Measurements from ENCODE around the gene LDLRAD3.
A peak's percentile ranks its signal among the peaks of the same experiment; 100 is the strongest.
"Not testable (repeated sequence)": the region's sequence is repeated elsewhere in the genome, so short reads cannot be mapped to it uniquely, and the experiment has no call there.

Gene LDLRAD3

DNA sequence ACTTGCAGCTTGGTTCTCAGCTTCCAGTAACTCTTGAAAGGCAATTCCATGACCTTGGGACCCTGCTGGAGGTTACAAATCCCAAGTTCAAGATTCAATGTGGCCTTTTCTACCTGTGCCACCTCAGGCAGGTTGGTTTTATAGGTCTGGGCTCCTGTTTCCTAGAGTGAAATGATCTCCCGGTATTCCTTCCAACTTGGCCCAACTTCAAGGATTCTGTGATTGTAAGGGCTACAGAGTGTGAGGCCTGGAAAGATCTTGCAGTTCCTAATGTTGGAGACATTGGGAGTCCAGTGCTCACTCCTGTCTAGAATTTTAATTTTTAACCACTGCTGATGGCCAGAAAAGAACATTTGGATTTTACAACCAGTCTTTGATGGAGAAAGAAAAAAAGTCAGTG is 91.6 kb downstream of the LDLRAD3 start:
- no peak for DNase-seq
- no peak for TF ChIP-seq GATA1 (IDR thresholded peaks at IDR 0.05; ENCODE audit: low read depth, low read length)
- no peak for TF ChIP-seq POLR2A (IDR thresholded peaks at IDR 0.05; ENCODE audit: low read length)

GRCh38 chr11:36035999-36036398 is 92.1 kb downstream of the LDLRAD3 start:
- no peak for TF ChIP-seq POLR2A (IDR thresholded peaks at IDR 0.05; ENCODE audit: low read length)
- TF ChIP-seq GATA1 (IDR thresholded peaks at IDR 0.05; ENCODE audit: low read depth, low read length) = no peak
- DNase-seq = no peak

DNA sequence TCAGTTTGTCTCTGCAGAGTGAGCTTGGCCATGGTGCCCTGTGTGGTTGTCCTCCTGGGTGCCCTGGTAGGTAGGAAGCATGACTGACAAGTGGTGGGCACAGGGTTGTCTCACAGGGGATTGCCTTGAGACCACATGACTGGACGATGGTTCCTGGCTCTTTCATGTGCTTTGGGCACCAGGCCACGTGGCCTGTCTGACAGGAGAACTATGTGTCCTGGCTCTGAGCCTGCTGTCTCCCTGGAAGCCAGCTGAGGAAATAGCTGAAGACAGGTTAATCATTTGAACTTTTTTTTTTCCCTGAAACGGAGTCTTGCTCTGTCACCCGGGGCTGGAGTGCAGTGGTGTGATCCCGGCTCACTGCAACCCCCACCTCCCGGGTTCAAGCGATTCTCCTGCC is 93.2 kb downstream of the LDLRAD3 start:
- no peak for TF ChIP-seq POLR2A (IDR thresholded peaks at IDR 0.05; ENCODE audit: low read length)
- TF ChIP-seq GATA1 (IDR thresholded peaks at IDR 0.05; ENCODE audit: low read depth, low read length) = no peak
- DNase-seq = no peak

- no peak for DNase-seq
- no peak for TF ChIP-seq POLR2A (IDR thresholded peaks at IDR 0.05; ENCODE audit: low read length)
Observed at GRCh38 chr11:36038541-36038940, 94.7 kb downstream of the LDLRAD3 start.

GRCh38 chr11:36039471-36039870 is 95.6 kb downstream of the LDLRAD3 start:
- no peak for DNase-seq
- no peak for TF ChIP-seq POLR2A (IDR thresholded peaks at IDR 0.05; ENCODE audit: low read length)
- TF ChIP-seq GATA1 (IDR thresholded peaks at IDR 0.05; ENCODE audit: low read depth, low read length) = no peak

GRCh38 chr11:36041988-36042611 is 98.2 kb downstream of the LDLRAD3 start:
- DNase-seq = peak; percentile 28 to 61

GRCh38 chr11:36044636-36045035 is 100.8 kb downstream of the LDLRAD3 start:
- peak; percentile 5 to 9 for DNase-seq
- TF ChIP-seq POLR2A (IDR thresholded peaks at IDR 0.05; ENCODE audit: low read length) (no peak), GATA1 (IDR thresholded peaks at IDR 0.05; ENCODE audit: low read depth, low read length) (no peak)

More at GRCh38 chr11:36041988-36042611, 98.2 kb downstream of the LDLRAD3 start:
- TF ChIP-seq POLR2A (IDR thresholded peaks at IDR 0.05; ENCODE audit: low read length) = no peak
- no peak for TF ChIP-seq GATA1 (IDR thresholded peaks at IDR 0.05; ENCODE audit: low read depth, low read length)

- DNase-seq = not testable (repeated sequence)
Observed at GRCh38 chr11:36045945-36046344, 102.1 kb downstream of the LDLRAD3 start.

- DNase-seq = no peak
- TF ChIP-seq POLR2A (IDR thresholded peaks at IDR 0.05; ENCODE audit: low read length) (no peak), GATA1 (IDR thresholded peaks at IDR 0.05; ENCODE audit: low read depth, low read length) (no peak)
Observed at GRCh38 chr11:36046932-36047331, 103.1 kb downstream of the LDLRAD3 start.

- DNase-seq = no peak
- TF ChIP-seq POLR2A (IDR thresholded peaks at IDR 0.05; ENCODE audit: low read length) (no peak), GATA1 (IDR thresholded peaks at IDR 0.05; ENCODE audit: low read depth, low read length) (no peak)
Observed at GRCh38 chr11:36047344-36047743, 103.5 kb downstream of the LDLRAD3 start.

GRCh38 chr11:36048496-36049247 is 104.8 kb downstream of the LDLRAD3 start:
- TF ChIP-seq POLR2A (IDR thresholded peaks at IDR 0.05; ENCODE audit: low read length) (no peak), GATA1 (IDR thresholded peaks at IDR 0.05; ENCODE audit: low read depth, low read length) (no peak)
- no peak for DNase-seq

DNA sequence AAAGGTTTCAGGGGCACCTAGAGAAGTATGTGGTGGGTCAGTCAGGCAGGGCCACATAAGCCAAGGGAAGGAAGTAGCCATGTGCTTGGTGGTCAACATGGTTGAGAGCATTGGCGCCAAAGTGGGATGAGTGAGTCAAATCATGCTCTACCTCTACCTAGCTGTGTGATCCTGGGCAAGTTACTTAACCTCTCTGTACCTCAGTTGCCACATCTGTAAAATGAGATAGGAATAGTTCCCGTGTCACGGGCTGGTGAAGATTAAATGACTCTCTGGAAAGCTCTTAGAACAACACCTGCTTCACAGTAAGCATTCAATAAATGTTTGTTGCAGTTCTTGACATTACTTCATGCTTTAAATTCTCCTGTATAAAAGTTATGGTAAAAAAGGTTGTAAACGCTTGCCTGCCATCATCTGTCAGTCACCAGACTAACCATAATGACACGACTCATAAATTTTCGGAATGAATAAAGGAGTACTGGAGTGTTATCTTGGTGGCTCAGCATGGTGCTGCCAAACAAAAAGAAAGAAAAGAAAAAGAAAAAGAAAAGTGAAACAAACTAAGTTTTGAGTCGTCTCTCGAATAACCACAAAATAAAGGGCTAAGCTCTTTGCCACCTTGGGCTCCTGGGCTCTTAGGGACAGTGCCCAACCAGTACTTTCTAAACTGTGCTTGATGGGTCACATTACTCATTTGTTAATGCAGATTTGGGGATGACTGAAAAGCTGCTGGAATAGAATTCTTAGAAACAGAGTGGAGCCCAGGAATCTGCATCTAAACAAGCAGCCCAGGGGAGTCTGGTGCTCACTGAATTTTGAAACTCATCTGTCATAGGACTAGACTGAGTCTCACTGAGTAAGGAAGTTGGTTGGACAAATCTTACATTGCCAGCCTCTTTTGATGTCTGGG is 107.6 kb downstream of the LDLRAD3 start:
- no peak for TF ChIP-seq POLR2A (IDR thresholded peaks at IDR 0.05; ENCODE audit: low read length)
- no peak for TF ChIP-seq GATA1 (IDR thresholded peaks at IDR 0.05; ENCODE audit: low read depth, low read length)
- DNase-seq = no peak

DNA sequence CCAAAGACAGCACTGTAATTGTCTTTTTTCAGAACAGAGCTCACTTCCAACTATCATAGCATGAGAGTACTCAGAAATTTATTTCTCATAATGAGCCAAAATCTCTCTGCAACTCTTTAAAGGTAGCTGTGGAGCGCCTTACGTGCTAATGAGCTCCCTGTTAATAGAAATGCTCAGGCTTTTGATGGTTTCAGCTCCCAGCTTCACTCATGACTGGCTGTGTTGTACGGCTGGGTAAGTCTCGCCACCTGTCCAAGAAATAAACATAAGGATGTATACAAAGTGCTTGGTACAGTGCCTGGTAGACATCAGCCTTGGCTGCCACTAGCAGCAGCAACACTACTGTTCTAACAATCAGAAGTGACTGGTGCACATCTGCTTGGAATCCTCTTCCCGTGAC is 109.4 kb downstream of the LDLRAD3 start:
- no peak for DNase-seq
- TF ChIP-seq GATA1 (IDR thresholded peaks at IDR 0.05; ENCODE audit: low read depth, low read length) (no peak), POLR2A (IDR thresholded peaks at IDR 0.05; ENCODE audit: low read length) (no peak)

DNA sequence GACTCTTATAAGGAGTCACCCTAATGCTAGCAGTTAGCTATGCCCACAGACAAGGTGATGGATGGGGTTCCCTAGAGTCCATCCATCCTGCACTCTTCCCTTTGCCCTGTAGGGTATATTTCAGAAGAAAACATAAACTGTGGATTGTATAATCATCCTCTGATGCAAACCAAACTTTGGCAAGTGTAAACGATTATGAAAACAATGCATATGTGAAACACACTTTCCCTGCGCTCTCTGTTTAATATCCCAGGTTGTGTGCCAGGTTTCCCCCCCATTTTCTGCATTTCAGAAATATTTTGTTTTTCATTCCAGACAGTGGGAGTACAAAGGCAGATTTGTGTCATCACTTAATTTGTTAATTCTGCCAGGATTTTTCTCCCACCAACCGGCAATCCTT is 110.0 kb downstream of the LDLRAD3 start:
- DNase-seq = no peak
- TF ChIP-seq POLR2A (IDR thresholded peaks at IDR 0.05; ENCODE audit: low read length) (no peak), GATA1 (IDR thresholded peaks at IDR 0.05; ENCODE audit: low read depth, low read length) (no peak)

All from erythroblast (primary cell).